ENCODE data around the gene RINT1.
"Not testable (repeated sequence)": the region's sequence is repeated elsewhere in the genome, so short reads cannot be mapped to it uniquely, and the experiment has no call there.

GRCh38 chr7:105515610-105516009 is 16.4 kb upstream of the RINT1 start:
- TF ChIP-seq CTCF, POLR2A, POLR2AphosphoS5 (IDR thresholded peaks at IDR 0.05): not testable (repeated sequence)
